IMR-90 (cell line): ENCODE results near the gene PLCB2. TPM values are rescaled to one million over a fixed set of nuclear protein-coding genes. Genes with fewer than 3 reads are reported as not detected.

Experiments used
- ATAC-seq: fragments of 200-7000 bp; cut with Tn5 transposase; 2 replicates; pipeline ENCODE4 v1.9.1; 2020; ENCODE audit warnings: low read depth, mild to moderate bottlenecking, moderate library complexity
- BruUV-seq: library from RNA; stranded (reverse); fragments of 400-500 nt; replicated peaks from 2 replicates; lab custom pipeline; 2021; lab: Mats Ljungman, UMichigan
- CTCF ChIA-PET: fragments of 300-600 bp; formaldehyde crosslinking; extraction: SDS; loops from one replicate; lab custom pipeline; 2021; ENCODE audit warnings: antibody characterized with exemption; lab: Yijun Ruan, JAX
- POLR2A ChIA-PET: fragments of 300-600 bp; sonication (Branson Sonifier 250); formaldehyde crosslinking; loops from one replicate; lab custom pipeline; 2022; ENCODE audit warnings: antibody characterized with exemption; ENCODE audit not compliant: unreplicated experiment; lab: Charles Lee
- DNase-seq: peaks from one replicate; pipeline ENCODE4 v3.0.0; 2013
- H2AFZ ChIP-seq: replicated peaks from 2 replicates; pipeline ENCODE3; 2013; ENCODE audit warnings: low read length, mild to moderate bottlenecking; ENCODE audit not compliant: poor library complexity
- H2AK5ac ChIP-seq: 2 replicates; pipeline ENCODE4 v1.6.1; 2013; ENCODE audit warnings: low read depth, low read length, inconsistent platforms
- H2AK9ac ChIP-seq: replicated peaks from 2 replicates; pipeline ENCODE3; 2013; ENCODE audit warnings: mild to moderate bottlenecking, low read depth, low read length, moderate library complexity; ENCODE audit not compliant: poor library complexity
- H2BK120ac ChIP-seq: 2 replicates; pipeline ENCODE4 v1.6.1; 2013; ENCODE audit warnings: low read depth, low read length, inconsistent platforms
- H2BK15ac ChIP-seq: 3 replicates; pipeline ENCODE4 v1.6.1; 2013; ENCODE audit warnings: low read depth, low read length, inconsistent platforms
- H2BK20ac ChIP-seq: 2 replicates; pipeline ENCODE4 v1.6.1; 2013; ENCODE audit warnings: low read depth, mild to moderate bottlenecking, inconsistent platforms, low read length, moderate library complexity
- H2BK5ac ChIP-seq: 2 replicates; pipeline ENCODE4 v1.6.1; 2013; ENCODE audit warnings: mild to moderate bottlenecking, low read depth, low read length, inconsistent platforms; ENCODE audit not compliant: poor library complexity, severe bottlenecking
- H3K14ac ChIP-seq: replicated peaks from 2 replicates; pipeline ENCODE4 v1.6.1; 2013; ENCODE audit warnings: low read depth, low read length, inconsistent platforms
- H3K18ac ChIP-seq: 2 replicates; pipeline ENCODE4 v1.6.1; 2013; ENCODE audit warnings: low read depth, low read length, control low read depth
- H3K23ac ChIP-seq: 2 replicates; pipeline ENCODE4 v1.6.1; 2013; ENCODE audit warnings: low read depth, low read length, inconsistent platforms
- H3K27ac ChIP-seq: 2 replicates; pipeline ENCODE4 v1.5.1; 2013; ENCODE audit warnings: mild to moderate bottlenecking, control low read depth, low read length; ENCODE audit not compliant: insufficient read depth
- H3K27me3 ChIP-seq: 2 replicates; pipeline ENCODE4 v1.6.1; 2013; ENCODE audit warnings: low read length; ENCODE audit not compliant: control insufficient read depth, insufficient read depth
- H3K36me3 ChIP-seq: 2 replicates; pipeline ENCODE4 v1.6.1; 2013; ENCODE audit warnings: low read length, mixed read lengths; ENCODE audit not compliant: control insufficient read depth, insufficient read depth
- H3K4ac ChIP-seq: 2 replicates; pipeline ENCODE4 v1.6.1; 2013; ENCODE audit warnings: low read depth, low read length, inconsistent platforms
- H3K4me1 ChIP-seq: 2 replicates; pipeline ENCODE4 v1.6.1; 2013; ENCODE audit warnings: low read length, mixed read lengths; ENCODE audit not compliant: control insufficient read depth, insufficient read depth
- H3K4me2 ChIP-seq: 2 replicates; pipeline ENCODE4 v1.6.1; 2013; ENCODE audit warnings: low read depth, mild to moderate bottlenecking, control low read depth, low read length, moderate library complexity
- H3K4me3 ChIP-seq: 2 replicates; pipeline ENCODE4 v1.5.1; 2013; ENCODE audit warnings: low read depth, mild to moderate bottlenecking, control low read depth, low read length, moderate library complexity; ENCODE audit not compliant: insufficient read depth
- H3K56ac ChIP-seq: 2 replicates; pipeline ENCODE4 v1.6.1; 2013; ENCODE audit warnings: low read length, inconsistent platforms; ENCODE audit not compliant: insufficient read depth; ENCODE audit errors: extremely low read depth
- H3K79me1 ChIP-seq, 2 experiments: 2 replicates each; pipeline ENCODE4 v1.6.1; 2013; ENCODE audit warnings: low read length in 2 of 2, inconsistent platforms in 1 of 2, low read depth in 1 of 2
- H3K9ac ChIP-seq: 2 replicates; pipeline ENCODE4 v1.6.1; 2013; ENCODE audit warnings: low read depth, low read length, control low read depth
- H3K9me1 ChIP-seq: 2 replicates; pipeline ENCODE4 v1.6.1; 2013; ENCODE audit warnings: low read length, inconsistent platforms; ENCODE audit not compliant: insufficient read depth
- H3K9me3 ChIP-seq: 2 replicates; pipeline ENCODE4 v1.6.1; 2013; ENCODE audit warnings: low read length; ENCODE audit not compliant: control insufficient read depth, insufficient read depth
- H4K20me1 ChIP-seq: 2 replicates; pipeline ENCODE4 v1.6.1; 2013; ENCODE audit warnings: low read length, inconsistent platforms; ENCODE audit not compliant: insufficient read depth
- H4K5ac ChIP-seq: 2 replicates; pipeline ENCODE4 v1.6.1; 2013; ENCODE audit warnings: mild to moderate bottlenecking, low read depth, low read length, control low read depth
- H4K8ac ChIP-seq, 2 experiments: 2 replicates each; pipeline ENCODE4 v1.6.1; 2013; ENCODE audit warnings: low read depth in 2 of 2, low read length in 2 of 2, control low read depth in 1 of 2, inconsistent platforms in 1 of 2
- H4K91ac ChIP-seq: 2 replicates; pipeline ENCODE4 v1.6.1; 2013; ENCODE audit warnings: low read depth, low read length, inconsistent platforms; ENCODE audit not compliant: insufficient read depth
- CEBPB ChIP-seq: IDR thresholded peaks from 2 replicates; pipeline ENCODE4 v1.6.1; 2012; ENCODE audit warnings: low read depth, low read length, improper control_type of control experiment
- CHD1 ChIP-seq: IDR thresholded peaks from 2 replicates; pipeline ENCODE4 v1.6.1; 2012; ENCODE audit warnings: low read depth, low read length, improper control_type of control experiment
- ELK1 ChIP-seq: fragments of 150-350 bp; IDR thresholded peaks from 2 replicates; pipeline ENCODE4 v1.6.1; 2016; ENCODE audit warnings: low read depth, mild to moderate bottlenecking, low read length, moderate library complexity, borderline replicate concordance
- FOS ChIP-seq: fragments of 150-350 bp; IDR thresholded peaks from 2 replicates; pipeline ENCODE4 v1.6.1; 2016; ENCODE audit warnings: low read depth, low read length
- MAFK ChIP-seq: IDR thresholded peaks from 2 replicates; pipeline ENCODE4 v1.6.1; 2012; ENCODE audit warnings: low read depth, low read length, improper control_type of control experiment
- MAZ ChIP-seq: IDR thresholded peaks from 2 replicates; pipeline ENCODE4 v1.6.1; 2012; ENCODE audit warnings: low read depth, mild to moderate bottlenecking, low read length, improper control_type of control experiment, moderate library complexity, borderline replicate concordance
- MXI1 ChIP-seq: IDR thresholded peaks from 2 replicates; pipeline ENCODE4 v1.6.1; 2012; ENCODE audit warnings: low read depth, mild to moderate bottlenecking, low read length, moderate library complexity, borderline replicate concordance
- POLR2A ChIP-seq: IDR thresholded peaks from 2 replicates; pipeline ENCODE4 v1.6.1; 2012; ENCODE audit warnings: mild to moderate bottlenecking, low read depth, low read length
- RAD21 ChIP-seq: IDR thresholded peaks from 2 replicates; pipeline ENCODE4 v1.6.1; 2012; ENCODE audit warnings: low read length, improper control_type of control experiment
- RCOR1 ChIP-seq: IDR thresholded peaks from 2 replicates; pipeline ENCODE4 v1.6.1; 2012; ENCODE audit warnings: mild to moderate bottlenecking, low read length, improper control_type of control experiment; ENCODE audit not compliant: insufficient replicate concordance
- RFX5 ChIP-seq: IDR thresholded peaks from 2 replicates; pipeline ENCODE4 v1.8.0; 2012; ENCODE audit warnings: low read depth, mild to moderate bottlenecking, low read length, moderate library complexity
- SMC3 ChIP-seq: fragments of 150-350 bp; IDR thresholded peaks from 2 replicates; pipeline ENCODE4 v1.6.1; 2016; ENCODE audit warnings: low read depth, mild to moderate bottlenecking, antibody characterized with exemption, low read length, moderate library complexity
- WGBS, 2 experiments: methylation state at CpG; one replicate each; pipeline versions ENCODE4 v1.1.5 to v1.1.7; 2013; ENCODE audit warnings: missing lambda C conversion rate in 2 of 2; ENCODE audit not compliant: insufficient read length in 1 of 2; ENCODE audit errors: extremely low coverage in 2 of 2; 5-methylcytosine and 5-hydroxymethylcytosine counted together
- dilution Hi-C: fragments of 300-500 bp; cut with HindIII; formaldehyde crosslinking; loops from one replicate; pipeline ENCODE4 v1.14.3; 2018; ENCODE audit warnings: low sequenced_read_pairs; ENCODE audit not compliant: unreplicated experiment
- in situ Hi-C: fragments of 300-500 bp; cut with MboI; formaldehyde crosslinking; loops from 3 replicates; pipeline ENCODE4 v1.14.3; 2019; ENCODE audit warnings: low sequenced_read_pairs, inconsistent platforms, mixed read lengths
- intact Hi-C: fragments of 100-400 bp; cut with micrococcal nuclease; formaldehyde crosslinking; loops from 2 replicates; pipeline ENCODE4 v1.10.0; 2022
- polyA plus RNA-seq, 3 experiments: library from polyadenylated mRNA; depleted of rRNA; stranded (reverse); fragments of >200 nt; gene quantifications; 2 replicates each; pipeline ENCODE4 v1.2.3, GENCODE V29; 2012; ENCODE audit warnings: low replicate concordance in 1 of 3
- total RNA-seq: library from RNA; depleted of rRNA; stranded (reverse); fragments of >200 nt; gene quantifications from 2 replicates; pipeline ENCODE4 v1.2.3, GENCODE V29; 2012
- TF ChIP-seq, protein P1 (sequence below): fragments of 150-350 bp; IDR thresholded peaks from 2 replicates; pipeline ENCODE4 v1.6.1; 2017; ENCODE audit warnings: mild to moderate bottlenecking, antibody characterized with exemption, low read length, low read depth
- TF ChIP-seq, protein P2 (sequence below): conservative IDR thresholded peaks from 2 replicates; pipeline ENCODE4 v1.5.1; 2012; ENCODE audit warnings: mild to moderate bottlenecking, low read depth, low read length, improper control_type of control experiment

Gene PLCB2
- total and polyA plus RNA-seq, 2 of the 4 experiments (the other 2 are of a cell fraction): 0.18 to 1.4 TPM

GRCh38 chr15:40305281-40305680 lies 2.5 kb downstream of the PLCB2 start:
- Histone ChIP-seq H4K91ac (no peak overlapping the region), H3K4me3 (no peak overlapping the region), H4K5ac (no peak overlapping the region), H3K9me1 (no peaks in the 10 kb centered on the region), H3K4me2 (no peak overlapping the region), H4K20me1 (no peaks in the 10 kb centered on the region), H2AFZ (no peak overlapping the region), H3K18ac (no peak overlapping the region), H3K14ac (no peak overlapping the region), H2AK9ac (no peak overlapping the region), H2AK5ac (no peak overlapping the region), H3K4me1 (peaks cover 6% of the 10 kb centered on the region), H3K9ac (no peak overlapping the region), H4K8ac (no peak overlapping the region), H3K27me3 (peaks cover 56% of the 10 kb centered on the region), H2BK15ac (no peak overlapping the region), H3K27ac (no peak overlapping the region), H3K23ac (no peak overlapping the region), H3K9me3 (peaks cover 4% of the 10 kb centered on the region), H3K79me1 (no peaks in the 10 kb centered on the region), H3K36me3 (no peaks in the 10 kb centered on the region), H3K56ac (no peak overlapping the region), H2BK120ac (no peak overlapping the region), H2BK20ac (no peak overlapping the region), H2BK5ac (no peak overlapping the region), H3K4ac (no peak overlapping the region)
- TF ChIP-seq MAFK (no peak), RFX5 (no peak), CEBPB (no peak), MAZ (no peak), SMC3 (no peak), POLR2A (no peak), CHD1 (no peak), ELK1 (no peak), MXI1 (no peak), RAD21 (no peak), RCOR1 (no peak), FOS (no peak)
- TF ChIP-seq, protein P1, sequence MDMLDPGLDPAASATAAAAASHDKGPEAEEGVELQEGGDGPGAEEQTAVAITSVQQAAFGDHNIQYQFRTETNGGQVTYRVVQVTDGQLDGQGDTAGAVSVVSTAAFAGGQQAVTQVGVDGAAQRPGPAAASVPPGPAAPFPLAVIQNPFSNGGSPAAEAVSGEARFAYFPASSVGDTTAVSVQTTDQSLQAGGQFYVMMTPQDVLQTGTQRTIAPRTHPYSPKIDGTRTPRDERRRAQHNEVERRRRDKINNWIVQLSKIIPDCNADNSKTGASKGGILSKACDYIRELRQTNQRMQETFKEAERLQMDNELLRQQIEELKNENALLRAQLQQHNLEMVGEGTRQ: no peak
- TF ChIP-seq, protein P2, sequence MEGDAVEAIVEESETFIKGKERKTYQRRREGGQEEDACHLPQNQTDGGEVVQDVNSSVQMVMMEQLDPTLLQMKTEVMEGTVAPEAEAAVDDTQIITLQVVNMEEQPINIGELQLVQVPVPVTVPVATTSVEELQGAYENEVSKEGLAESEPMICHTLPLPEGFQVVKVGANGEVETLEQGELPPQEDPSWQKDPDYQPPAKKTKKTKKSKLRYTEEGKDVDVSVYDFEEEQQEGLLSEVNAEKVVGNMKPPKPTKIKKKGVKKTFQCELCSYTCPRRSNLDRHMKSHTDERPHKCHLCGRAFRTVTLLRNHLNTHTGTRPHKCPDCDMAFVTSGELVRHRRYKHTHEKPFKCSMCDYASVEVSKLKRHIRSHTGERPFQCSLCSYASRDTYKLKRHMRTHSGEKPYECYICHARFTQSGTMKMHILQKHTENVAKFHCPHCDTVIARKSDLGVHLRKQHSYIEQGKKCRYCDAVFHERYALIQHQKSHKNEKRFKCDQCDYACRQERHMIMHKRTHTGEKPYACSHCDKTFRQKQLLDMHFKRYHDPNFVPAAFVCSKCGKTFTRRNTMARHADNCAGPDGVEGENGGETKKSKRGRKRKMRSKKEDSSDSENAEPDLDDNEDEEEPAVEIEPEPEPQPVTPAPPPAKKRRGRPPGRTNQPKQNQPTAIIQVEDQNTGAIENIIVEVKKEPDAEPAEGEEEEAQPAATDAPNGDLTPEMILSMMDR: no peak
- DNase-seq: no peak
- CTCF ChIA-PET: interaction anchor here (1.0 kb wide), 1 partner anchor 14 kb away, joined by 3 read pairs; no protein-coding TSS in a partner anchor
- BruUV-seq: no TSS peak
- intact Hi-C loops: no loop called here
- dilution Hi-C loops: no loop called here
- in situ Hi-C loops: no loop called here
- WGBS, 2 experiments: 60% methylated on average over 1 of the region's 4 CpGs; no CpG with 5 or more reads in 1 of the 2 experiments
- POLR2A ChIA-PET: no interaction called here
- no peak for ATAC-seq
